ENCODE results near the gene ATF7.

- TF ChIP-seq CTCF (IDR thresholded peaks at IDR 0.05) (peak in 1 of 4 experiments; percentile 4), POLR2A (IDR thresholded peaks at IDR 0.05) (no peak), POLR2AphosphoS5 (IDR thresholded peaks at IDR 0.05) (no peak)
These were observed 26.6 kb downstream of the ATF7 start for GRCh38 chr12:53599579-53599978.
